ENCODE results near the gene ANKRD40. TPM values are rescaled to one million over a fixed set of nuclear protein-coding genes. Genes with fewer than 3 reads are reported as not detected.

Gene ANKRD40
- total RNA-seq, 4 donors from 2014 or later = 18.7 to 30.8 (median 24.2) TPM

DNA sequence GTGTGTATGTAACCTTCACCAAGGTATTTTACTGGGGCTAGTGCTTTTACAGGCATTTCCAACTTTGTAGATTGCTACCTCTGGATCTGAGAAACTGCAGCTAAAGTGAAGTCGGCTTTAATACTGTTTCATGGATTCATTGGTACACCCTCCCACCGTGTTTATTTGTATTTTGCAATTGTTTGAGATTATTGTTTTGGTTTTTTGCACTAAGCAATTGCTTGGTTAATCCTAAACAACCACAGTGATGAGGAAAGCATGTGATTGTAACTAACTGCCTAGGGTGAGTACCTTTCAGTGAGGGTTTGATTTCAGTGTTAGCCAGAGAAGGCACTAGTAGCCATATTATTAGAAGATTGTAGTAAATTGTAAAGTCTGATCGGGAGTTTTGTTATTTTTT lies 15.0 kb upstream of the ANKRD40 start:
- in situ Hi-C loops (cut with MboI; ENCODE audit: low pct_ligation_motif_present in 1 of 4, low pct_unique_long_range_greater_than_20kb in 1 of 4, low sequenced_read_pairs in 3 of 4) (no loop called here), intact Hi-C loops (cut with DNase I; ENCODE audit: low total_unique reads) (no loop called here)
- no peak overlapping the region for H3K27ac ChIP-seq
- DNase-seq = no peak
- TF ChIP-seq POLR2A (IDR thresholded peaks at IDR 0.05) = no peak
- no peak for TF ChIP-seq EP300 (IDR thresholded peaks at IDR 0.05; ENCODE audit: low read depth)
- no peak for TF ChIP-seq POLR2AphosphoS5 (IDR thresholded peaks at IDR 0.05)
- TF ChIP-seq CTCF (IDR thresholded peaks at IDR 0.05) = no peak
- H3K36me3 ChIP-seq = no peaks in the 10 kb centered on the region
- 35 to 51% methylated on average over 3 of the region's 3 CpGs for WGBS, 2 donors (ENCODE audit: low coverage in 1 of 2)
- no peak overlapping the region for H3K4me3 ChIP-seq
- H3K9me3 ChIP-seq = no peaks in the 10 kb centered on the region
- peaks cover 37 to 77% (median 68%) of the 10 kb centered on the region in 4 donors for H3K4me1 ChIP-seq
- H3K27me3 ChIP-seq = no peaks in the 10 kb centered on the region

- intact Hi-C loops (cut with DNase I; ENCODE audit: low total_unique reads) = no loop called here
- peak overlapping the region; percentile 97 to 99 (median 98) for H3K27ac ChIP-seq
- in situ Hi-C loops (cut with MboI; ENCODE audit: low pct_ligation_motif_present in 1 of 4, low pct_unique_long_range_greater_than_20kb in 1 of 4, low sequenced_read_pairs in 3 of 4) = no loop called here
- no peaks in the 10 kb centered on the region for H3K36me3 ChIP-seq
- DNase-seq = no peak
- TF ChIP-seq CTCF (IDR thresholded peaks at IDR 0.05) (no peak), EP300 (IDR thresholded peaks at IDR 0.05; ENCODE audit: low read depth) (no peak), POLR2A (IDR thresholded peaks at IDR 0.05) (no peak), POLR2AphosphoS5 (IDR thresholded peaks at IDR 0.05) (no peak)
- H3K9me3 ChIP-seq = no peaks in the 10 kb centered on the region
- no peaks in the 10 kb centered on the region for H3K27me3 ChIP-seq
- H3K4me3 ChIP-seq = peak overlapping the region in 3 of 4 donors; percentile 85 to 94 (median 93)
- H3K4me1 ChIP-seq = peaks cover 32 to 63% (median 55%) of the 10 kb centered on the region in 4 donors
- WGBS, 2 donors (ENCODE audit: low coverage in 1 of 2) = 2 to 6% methylated on average over 7 of the region's 7 CpGs
Observed at GRCh38 chr17:50721194-50722010, 13.7 kb upstream of the ANKRD40 start.

- no peaks in the 10 kb centered on the region for H3K27me3 ChIP-seq
- H3K4me1 ChIP-seq = peaks cover 25 to 51% (median 43%) of the 10 kb centered on the region in 4 donors
- TF ChIP-seq CTCF (IDR thresholded peaks at IDR 0.05) = no peak
- TF ChIP-seq POLR2AphosphoS5 (IDR thresholded peaks at IDR 0.05) = no peak
- TF ChIP-seq EP300 (IDR thresholded peaks at IDR 0.05; ENCODE audit: low read depth) = no peak
- no peak for TF ChIP-seq POLR2A (IDR thresholded peaks at IDR 0.05)
- in situ Hi-C loops (cut with MboI; ENCODE audit: low pct_ligation_motif_present in 1 of 4, low pct_unique_long_range_greater_than_20kb in 1 of 4, low sequenced_read_pairs in 3 of 4) = no loop called here
- H3K27ac ChIP-seq = peak overlapping the region; percentile 97 to 99 (median 98)
- H3K36me3 ChIP-seq = no peaks in the 10 kb centered on the region
- intact Hi-C loops (cut with DNase I; ENCODE audit: low total_unique reads) = no loop called here
- WGBS, 2 donors (ENCODE audit: low coverage in 1 of 2) = 0 to 1% methylated on average over 16 to 25 of the region's 25 CpGs
- H3K9me3 ChIP-seq = no peaks in the 10 kb centered on the region
- no peak for DNase-seq
- H3K4me3 ChIP-seq = peak overlapping the region; percentile 76 to 94 (median 89)
Observed at GRCh38 chr17:50719924-50720794, 12.4 kb upstream of the ANKRD40 start.

Measured in transverse colon (tissue), 4 donors.